Activated CD4-positive, alpha-beta T cell treated with anti-CD3 and anti-CD28 coated beads, Interleukin-2, amount 10 ng/mL, durations not matched to agents 24 days and 14 days (primary cell): ENCODE results near the gene POU4F3. TPM values are rescaled to one million over a fixed set of nuclear protein-coding genes. Genes with fewer than 3 reads are reported as not detected.

Experiments used
- DNase-seq: peaks from one replicate; pipeline ENCODE4 v3.0.0; 2022
- H3K27ac Mint-ChIP-seq: one replicate; pipeline ENCODE4 v1.8.0; 2022; ENCODE audit warnings: mild to moderate bottlenecking, mixed read lengths
- H3K27me3 Mint-ChIP-seq: one replicate; pipeline ENCODE4 v1.8.0; 2022; ENCODE audit warnings: mixed read lengths
- H3K36me3 Mint-ChIP-seq: one replicate; pipeline ENCODE4 v1.8.0; 2022; ENCODE audit warnings: low read depth, mild to moderate bottlenecking, mixed read lengths
- H3K4me1 Mint-ChIP-seq: one replicate; pipeline ENCODE4 v1.8.0; 2021; ENCODE audit warnings: mixed read lengths
- H3K4me3 Mint-ChIP-seq: one replicate; pipeline ENCODE4 v1.8.0; 2022; ENCODE audit warnings: mild to moderate bottlenecking, moderate library complexity, mixed read lengths
- H3K9me3 Mint-ChIP-seq: one replicate; pipeline ENCODE4 v1.8.0; 2021; ENCODE audit warnings: mixed read lengths
- intact Hi-C: fragments of 100-400 bp; cut with micrococcal nuclease; formaldehyde crosslinking; loops from one replicate; pipeline ENCODE4 v1.15.1; 2023
- total RNA-seq: library from RNA; stranded (reverse); gene quantifications from 2 replicates; pipeline ENCODE4 v1.2.3, GENCODE V29; 2022

Gene POU4F3
- total RNA-seq, 1 donor from 2014 or later, result 0.14 TPM

DNA sequence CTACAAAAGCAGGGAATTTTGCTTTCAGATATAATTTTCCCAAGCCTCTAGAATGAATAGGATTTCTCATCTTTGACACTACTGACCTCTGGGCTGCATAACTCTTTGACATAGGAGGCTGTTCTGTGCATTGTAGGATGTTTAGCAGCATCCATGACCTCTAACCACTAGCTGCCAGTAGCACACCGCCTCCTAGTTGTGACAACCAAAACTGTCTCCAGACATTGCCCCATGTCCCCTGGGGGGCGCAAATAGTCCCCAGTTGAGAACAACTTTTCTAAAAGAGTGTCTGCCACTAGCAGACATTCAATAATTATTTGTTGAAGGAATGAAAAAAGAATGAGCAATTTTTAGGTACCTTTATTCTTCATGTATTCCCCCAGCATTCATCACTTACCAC, 51.8 kb downstream of the POU4F3 start:
- Mint-ChIP-seq H3K27ac (no peak overlapping the region), H3K4me3 (no peak overlapping the region), H3K36me3 (no peaks in the 10 kb centered on the region), H3K4me1 (no peaks in the 10 kb centered on the region), H3K27me3 (peaks cover 7% of the 10 kb centered on the region), H3K9me3 (no peaks in the 10 kb centered on the region)
- DNase-seq, result no peak
- intact Hi-C loops, result no loop called here

Other genes with a start within 250 kb of the POU4F3 start
- gene PLAC8L1, start 233.3 kb upstream of the POU4F3 start, total RNA-seq, result 0.57 and 1.2 TPM in 2 replicates
- gene LARS1, start 156.2 kb upstream of the POU4F3 start, total RNA-seq, result 152 and 154 TPM in 2 replicates
- gene RBM27, start 135.2 kb upstream of the POU4F3 start, total RNA-seq, result 28.9 and 33.2 TPM in 2 replicates
- 146 and 155 TPM in 2 replicates for gene TCERG1, start 108.5 kb downstream of the POU4F3 start, total RNA-seq
- gene GPR151, start 177.4 kb downstream of the POU4F3 start, total RNA-seq, result not detected in 2 replicates